HepG2 (cell line): ENCODE data around the gene GRK6. TPM values are rescaled to one million over a fixed set of nuclear protein-coding genes. Genes with fewer than 3 reads are reported as not detected.

ENCODE experiments used
- GZF1 ChIP-seq: sonication (generic); formaldehyde crosslinking; IDR thresholded peaks from 2 replicates; pipeline ENCODE4 v1.5.1; 2020; ENCODE audit warnings: mild to moderate bottlenecking, missing genetic modification reagents
- NFYB ChIP-seq: sonication (generic); formaldehyde crosslinking; IDR thresholded peaks from 2 replicates; pipeline ENCODE4 v1.4.0; 2020; ENCODE audit warnings: missing genetic modification reagents
- TEAD2 ChIP-seq: sonication (generic); formaldehyde crosslinking; IDR thresholded peaks from 2 replicates; pipeline ENCODE4 v1.9.0; 2021; ENCODE audit warnings: missing genetic modification reagents
- U2AF1 ChIP-seq: fragments of 200-400 bp; formaldehyde crosslinking; optimal IDR thresholded peaks from 2 replicates; pipeline ENCODE3; 2017; ENCODE audit warnings: mild to moderate bottlenecking, low read depth, low read length
- ZNF331 ChIP-seq: sonication (generic); formaldehyde crosslinking; IDR thresholded peaks from 2 replicates; pipeline ENCODE4 v1.4.0; 2020; ENCODE audit warnings: missing genetic modification reagents
- ZNF512B ChIP-seq: sonication (generic); formaldehyde crosslinking; IDR thresholded peaks from 2 replicates; pipeline ENCODE4 v1.5.1; 2020; ENCODE audit warnings: missing genetic modification reagents, mild to moderate bottlenecking, borderline replicate concordance
- ZNF720 ChIP-seq: sonication (generic); formaldehyde crosslinking; IDR thresholded peaks from 2 replicates; pipeline ENCODE4 v1.4.0; 2020; ENCODE audit warnings: missing genetic modification reagents
- ZSCAN31 ChIP-seq: sonication (generic); formaldehyde crosslinking; IDR thresholded peaks from 2 replicates; pipeline ENCODE4 v1.5.0; 2020; ENCODE audit warnings: low read depth, mild to moderate bottlenecking, missing genetic modification reagents
- polyA plus RNA-seq, 8 experiments: library from polyadenylated mRNA; depleted of rRNA in 3 of 8; stranded (reverse) in 7 of 8; unstranded in 1 of 8; fragments of >200 nt; fragmentation: Illumina TruSeq in 4 of 8; extraction: Trizol in 4 of 8; gene quantifications; 2 replicates each; pipeline versions ENCODE4 v1.2.1 to v1.2.3, GENCODE V29; 2011 to 2016; ENCODE audit warnings: low read depth in 4 of 8, missing spikeins in 1 of 8, mixed read lengths in 1 of 8; ENCODE audit not compliant: insufficient read depth in 1 of 8
- total RNA-seq, 5 experiments: library from RNA; depleted of rRNA; stranded (reverse); fragments of >200 nt; fragmentation: Illumina TruSeq; extraction: Trizol; gene quantifications; 2 replicates each; pipeline ENCODE4 v1.2.3, GENCODE V29; 2016; ENCODE audit warnings: low read depth in 1 of 5
- TF ChIP-seq, protein P1 (sequence below): sonication (generic); formaldehyde crosslinking; IDR thresholded peaks from 2 replicates; pipeline ENCODE4 v1.5.1; 2020; ENCODE audit warnings: mild to moderate bottlenecking, moderate library complexity, missing genetic modification reagents

Gene GRK6
- total and polyA plus RNA-seq, 2 of the 13 experiments (the other 11 are each of a cell fraction or from before 2014, with no cell fraction given), result 13.2 to 19.9 TPM

DNA sequence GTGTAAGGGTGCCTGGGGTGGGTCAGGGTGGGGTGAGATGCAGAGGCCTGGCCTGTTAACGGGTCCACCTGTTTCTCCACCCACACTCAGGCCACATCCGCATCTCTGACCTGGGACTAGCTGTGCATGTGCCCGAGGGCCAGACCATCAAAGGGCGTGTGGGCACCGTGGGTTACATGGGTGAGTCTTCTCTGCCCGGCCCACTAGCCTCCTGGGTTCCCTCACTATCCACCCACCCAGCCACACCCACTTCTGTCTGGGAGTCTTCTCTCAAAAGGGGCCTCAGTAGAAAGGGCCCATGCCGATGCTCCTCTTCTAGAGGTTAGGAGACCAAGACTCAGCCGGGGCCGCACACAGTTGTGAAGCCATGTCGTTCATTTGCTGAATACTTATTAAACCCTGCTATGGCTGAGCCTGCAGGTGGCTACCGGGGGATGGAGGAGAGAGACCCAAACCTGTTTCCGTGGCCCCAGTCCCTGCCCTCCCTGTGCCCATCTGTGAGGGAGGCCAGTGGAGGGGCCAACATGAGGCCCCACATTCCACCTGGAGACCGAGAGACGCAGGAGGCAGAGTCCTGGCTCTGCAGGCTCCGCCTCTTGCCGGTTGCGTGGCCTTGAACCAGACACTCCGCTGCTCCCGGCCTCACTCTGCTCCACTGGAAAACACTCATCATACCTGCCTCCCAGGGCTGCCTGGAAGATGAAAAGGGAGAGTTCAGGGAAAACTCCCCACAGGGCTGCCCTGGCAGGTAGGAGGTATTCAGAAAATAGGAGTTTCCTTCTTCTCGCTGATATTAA is 8.7 kb downstream of the GRK6 start (continued):
- TF ChIP-seq ZSCAN31 (CRISPR knock-in tag) (no peak), ZNF331 (no peak), NFYB (no peak), GZF1 (CRISPR knock-in tag) (no peak), ZNF512B (CRISPR knock-in tag) (no peak), ZNF720 (no peak), TEAD2 (CRISPR knock-in tag) (no peak), U2AF1 (no peak)
- TF ChIP-seq, protein P1, sequence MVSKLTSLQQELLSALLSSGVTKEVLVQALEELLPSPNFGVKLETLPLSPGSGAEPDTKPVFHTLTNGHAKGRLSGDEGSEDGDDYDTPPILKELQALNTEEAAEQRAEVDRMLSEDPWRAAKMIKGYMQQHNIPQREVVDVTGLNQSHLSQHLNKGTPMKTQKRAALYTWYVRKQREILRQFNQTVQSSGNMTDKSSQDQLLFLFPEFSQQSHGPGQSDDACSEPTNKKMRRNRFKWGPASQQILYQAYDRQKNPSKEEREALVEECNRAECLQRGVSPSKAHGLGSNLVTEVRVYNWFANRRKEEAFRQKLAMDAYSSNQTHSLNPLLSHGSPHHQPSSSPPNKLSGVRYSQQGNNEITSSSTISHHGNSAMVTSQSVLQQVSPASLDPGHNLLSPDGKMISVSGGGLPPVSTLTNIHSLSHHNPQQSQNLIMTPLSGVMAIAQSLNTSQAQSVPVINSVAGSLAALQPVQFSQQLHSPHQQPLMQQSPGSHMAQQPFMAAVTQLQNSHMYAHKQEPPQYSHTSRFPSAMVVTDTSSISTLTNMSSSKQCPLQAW, result 0 out of 2 replicates have a peak, but pooled peaks have one; percentile 33
